ENCODE measurements around the gene TRAPPC2L. TPM values are rescaled to one million over a fixed set of nuclear protein-coding genes. Genes with fewer than 3 reads are reported as not detected.

The TRAPPC2L gene
- total RNA-seq, 1 donor = 57.2 TPM

DNA sequence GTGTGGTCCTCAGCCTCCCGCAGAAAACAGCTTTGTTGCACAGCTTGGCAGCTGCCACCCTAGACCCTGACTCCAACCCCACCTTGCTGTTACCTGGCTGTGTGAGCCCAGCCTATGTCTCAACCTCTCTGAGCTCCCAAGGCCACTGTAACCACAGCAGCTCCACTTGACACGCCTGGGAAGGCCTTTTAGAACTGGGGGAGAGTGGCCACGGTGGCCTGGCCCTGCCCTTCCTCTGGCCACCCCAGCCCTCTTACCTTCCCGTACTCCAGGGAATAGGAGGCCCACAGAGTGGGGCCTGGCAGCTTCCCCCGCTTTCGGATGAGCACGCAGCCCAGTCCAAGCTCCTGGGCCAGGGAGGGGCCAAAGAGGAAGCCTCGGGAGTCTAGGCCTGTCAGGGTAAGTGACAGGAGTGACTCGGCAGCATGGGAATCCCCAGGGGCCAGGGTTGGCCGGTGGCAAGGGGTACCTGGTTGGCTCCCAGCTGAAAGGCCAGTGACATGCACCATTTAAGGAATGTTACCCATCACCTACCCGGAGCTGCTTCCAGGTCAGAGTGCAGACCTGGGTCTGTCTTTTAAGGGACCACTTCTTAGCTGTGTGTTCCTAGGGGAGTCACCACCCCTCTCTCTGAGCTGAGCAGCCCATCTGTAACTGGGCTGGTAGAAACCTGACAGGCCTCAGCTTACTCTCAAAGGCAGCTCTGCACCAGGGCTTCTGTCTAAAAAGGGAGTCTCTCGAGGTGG lies 46.6 kb upstream of the TRAPPC2L start:
- no peak for DNase-seq (ENCODE audit: low read depth)
- peak overlapping the region; percentile 84 for H3K4me3 ChIP-seq (ENCODE audit: low read depth, low read length)
- TF ChIP-seq, protein P1, sequence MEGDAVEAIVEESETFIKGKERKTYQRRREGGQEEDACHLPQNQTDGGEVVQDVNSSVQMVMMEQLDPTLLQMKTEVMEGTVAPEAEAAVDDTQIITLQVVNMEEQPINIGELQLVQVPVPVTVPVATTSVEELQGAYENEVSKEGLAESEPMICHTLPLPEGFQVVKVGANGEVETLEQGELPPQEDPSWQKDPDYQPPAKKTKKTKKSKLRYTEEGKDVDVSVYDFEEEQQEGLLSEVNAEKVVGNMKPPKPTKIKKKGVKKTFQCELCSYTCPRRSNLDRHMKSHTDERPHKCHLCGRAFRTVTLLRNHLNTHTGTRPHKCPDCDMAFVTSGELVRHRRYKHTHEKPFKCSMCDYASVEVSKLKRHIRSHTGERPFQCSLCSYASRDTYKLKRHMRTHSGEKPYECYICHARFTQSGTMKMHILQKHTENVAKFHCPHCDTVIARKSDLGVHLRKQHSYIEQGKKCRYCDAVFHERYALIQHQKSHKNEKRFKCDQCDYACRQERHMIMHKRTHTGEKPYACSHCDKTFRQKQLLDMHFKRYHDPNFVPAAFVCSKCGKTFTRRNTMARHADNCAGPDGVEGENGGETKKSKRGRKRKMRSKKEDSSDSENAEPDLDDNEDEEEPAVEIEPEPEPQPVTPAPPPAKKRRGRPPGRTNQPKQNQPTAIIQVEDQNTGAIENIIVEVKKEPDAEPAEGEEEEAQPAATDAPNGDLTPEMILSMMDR (IDR thresholded peaks at IDR 0.05; ENCODE audit: insufficient read depth, low read length) = no peak

DNA sequence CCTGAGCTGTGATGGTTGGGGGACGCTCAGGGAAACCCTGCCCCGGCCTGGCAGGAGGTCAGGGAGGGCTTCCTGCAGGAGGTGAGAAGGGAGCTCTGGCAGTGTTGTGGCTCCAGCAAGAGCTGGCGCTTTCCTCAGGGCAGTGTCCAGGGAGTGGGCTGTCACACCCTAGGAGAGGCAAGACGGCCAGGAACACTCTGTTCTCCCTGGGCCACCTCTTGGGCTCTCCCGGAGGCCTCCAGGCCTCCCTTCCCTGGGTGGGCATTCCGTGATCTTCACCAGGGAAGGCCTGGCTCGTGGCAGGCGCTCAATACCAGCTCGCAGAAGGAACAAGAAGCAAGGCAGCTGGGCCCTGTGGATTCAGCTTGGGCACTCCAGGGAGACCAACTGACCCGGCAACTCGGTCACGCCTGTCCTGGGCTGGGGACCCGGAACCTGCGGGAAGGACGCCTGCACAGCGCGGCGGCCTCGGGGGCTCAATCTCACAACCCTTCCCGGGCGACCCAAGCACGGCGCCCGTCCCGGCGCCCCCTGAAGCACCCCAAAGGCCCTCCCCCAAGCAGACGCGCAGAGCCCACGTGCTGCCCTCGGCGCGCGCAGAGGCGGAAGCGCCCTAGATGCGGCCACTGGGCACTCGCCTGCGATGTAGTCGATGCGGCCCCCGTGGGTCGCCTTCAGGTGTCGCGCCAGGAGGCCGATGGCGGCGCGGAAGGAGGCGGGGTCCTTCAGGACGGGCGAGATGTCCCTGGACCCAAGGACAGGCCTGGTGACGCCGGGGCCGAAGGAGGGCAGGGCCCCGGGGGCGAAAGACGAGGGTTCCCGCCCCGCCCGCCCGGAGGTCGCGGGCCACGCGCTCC lies 45.8 kb upstream of the TRAPPC2L start:
- peak; percentile 75 for DNase-seq (ENCODE audit: low read depth)
- TF ChIP-seq, protein P1 (IDR thresholded peaks at IDR 0.05; ENCODE audit: insufficient read depth, low read length) = no peak
- H3K4me3 ChIP-seq (ENCODE audit: low read depth, low read length) = peak overlapping the region; percentile 84

DNA sequence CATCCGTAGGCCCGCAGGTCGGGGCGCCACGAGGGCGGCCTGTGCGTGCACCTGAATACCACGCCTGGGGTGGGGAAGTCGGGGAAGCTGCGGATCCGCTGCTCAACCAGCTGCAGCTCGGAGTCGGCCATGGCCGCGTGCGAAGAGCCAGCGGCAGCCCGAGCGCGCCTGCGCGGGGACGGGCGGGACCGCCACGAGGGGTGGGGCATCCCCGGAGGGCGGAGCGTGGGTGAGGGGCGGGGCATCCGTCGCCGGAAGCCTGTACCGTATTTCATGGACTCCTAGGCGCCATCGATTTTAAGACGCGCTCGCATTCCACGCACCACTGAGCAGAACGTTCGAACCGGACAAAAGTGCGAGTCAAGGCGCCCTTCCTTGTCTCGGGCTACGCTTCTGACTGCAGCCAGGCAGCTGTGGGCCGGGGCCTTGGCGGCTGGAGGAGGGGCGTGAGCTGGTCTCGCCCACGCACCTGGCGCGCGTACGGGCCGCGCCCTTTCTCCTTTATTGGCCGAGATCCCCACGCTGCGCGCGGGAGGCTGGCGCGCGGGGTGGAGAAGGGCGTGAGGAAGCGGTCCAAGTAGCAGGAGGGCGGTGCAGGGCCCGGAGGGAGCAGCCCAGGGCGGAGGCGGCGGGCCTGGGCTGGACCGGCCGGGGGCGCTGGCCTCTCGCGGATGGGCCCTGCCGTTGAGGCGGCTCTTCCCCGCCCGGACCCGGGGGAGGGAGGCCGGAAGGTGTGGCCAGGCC lies 45.0 kb upstream of the TRAPPC2L start, which contains the start of gene APRT:
TSS of gene APRT (minus strand) at position 160 of the 744 bp plus-strand sequence. CDS start at position 131, 29 bp downstream.
- TF ChIP-seq, protein P1 (IDR thresholded peaks at IDR 0.05; ENCODE audit: insufficient read depth, low read length) = peak; percentile 14
- DNase-seq (ENCODE audit: low read depth) = peak; percentile 96
- peak within 1 kb of the TSS; percentile 84 for H3K4me3 ChIP-seq (ENCODE audit: low read depth, low read length)

DNA sequence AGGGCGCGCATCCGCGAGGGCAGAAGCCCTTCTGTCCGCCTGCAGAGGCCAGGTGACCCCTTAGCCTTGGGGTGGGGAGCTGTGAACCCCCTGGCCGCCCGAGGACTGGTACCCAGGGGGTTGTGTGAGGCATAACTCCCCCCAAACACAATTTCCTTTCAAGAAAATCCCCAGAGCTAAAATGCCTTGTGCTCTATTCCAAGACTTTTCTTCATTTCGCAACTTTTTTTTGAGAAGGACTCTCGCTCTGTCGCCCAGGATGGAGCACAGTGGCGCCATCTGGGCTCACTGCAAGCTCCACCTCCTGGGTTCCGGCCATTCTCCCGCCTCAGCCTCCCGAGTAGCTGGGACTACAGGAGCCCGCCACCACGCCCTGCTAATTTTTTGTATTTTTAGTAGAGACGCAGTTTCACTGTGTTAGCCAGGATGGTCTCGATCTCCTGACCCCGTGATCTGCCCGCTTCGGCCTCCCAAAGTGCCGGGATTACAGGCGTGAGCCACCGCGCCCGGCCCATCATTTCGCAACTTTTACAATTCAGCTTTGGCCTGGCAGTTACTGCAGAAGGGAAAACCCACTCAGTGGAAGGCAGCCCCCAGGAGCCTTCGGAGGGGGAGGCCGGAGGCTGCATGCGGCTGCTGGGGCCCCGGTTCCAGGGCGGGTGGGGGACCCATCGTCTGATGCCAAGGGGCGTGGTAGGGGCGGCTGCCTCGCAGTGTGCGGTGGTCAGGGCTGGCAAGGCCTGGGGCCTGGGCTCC lies 44.2 kb upstream of the TRAPPC2L start:
- peak; percentile 58 for DNase-seq (ENCODE audit: low read depth)

DNA sequence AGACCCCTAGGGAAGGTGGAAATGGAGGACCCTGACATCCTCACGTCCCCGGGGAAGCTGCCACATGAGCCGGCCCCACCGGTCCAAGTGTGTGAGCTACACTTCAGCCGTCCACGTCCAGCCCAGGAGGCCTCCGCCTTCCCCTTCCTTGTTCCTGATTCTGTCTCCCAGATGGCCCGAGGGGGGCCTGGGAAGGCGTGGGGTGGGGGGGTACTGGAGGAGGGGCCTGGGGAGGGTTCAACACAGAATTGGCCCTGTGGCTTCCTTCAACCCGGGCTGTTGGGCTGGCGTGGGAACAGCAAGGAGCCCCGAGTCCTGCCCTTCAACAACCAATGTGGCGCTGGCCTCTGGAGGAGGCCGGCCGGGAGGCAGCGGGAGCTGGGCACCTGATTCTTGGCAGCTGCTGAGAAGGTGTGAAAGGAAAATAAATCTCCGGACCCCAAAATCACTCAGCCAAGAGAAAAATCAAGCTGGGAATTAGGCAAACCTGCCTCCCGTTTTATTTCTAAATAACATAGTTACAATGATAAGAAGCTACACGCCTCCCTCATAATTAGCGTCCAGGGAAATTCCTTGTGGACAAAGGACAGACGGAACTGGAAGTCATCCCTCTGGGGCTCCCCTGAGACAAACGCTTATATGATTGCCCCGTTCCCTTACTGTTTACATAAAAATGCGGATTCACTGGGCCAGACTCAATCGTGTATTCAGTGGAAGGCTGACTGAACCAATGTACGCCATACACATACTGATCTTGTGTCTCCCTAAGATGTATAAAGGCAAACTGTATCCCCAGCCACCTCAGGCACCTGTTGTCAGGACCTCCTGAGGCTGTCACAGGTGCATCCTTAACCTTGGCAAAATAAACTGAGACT lies 43.4 kb upstream of the TRAPPC2L start:
- TF ChIP-seq, protein P1 (IDR thresholded peaks at IDR 0.05; ENCODE audit: insufficient read depth, low read length) = no peak

More for the DNA sequence above, 44.2 kb upstream of the TRAPPC2L start:
- TF ChIP-seq, protein P1 (IDR thresholded peaks at IDR 0.05; ENCODE audit: insufficient read depth, low read length) = no peak
- H3K4me3 ChIP-seq (ENCODE audit: low read depth, low read length) = peak overlapping the region; percentile 84

More for the DNA sequence above, 43.4 kb upstream of the TRAPPC2L start:
- no peak for DNase-seq (ENCODE audit: low read depth)
- H3K4me3 ChIP-seq (ENCODE audit: low read depth, low read length) = no peak overlapping the region

Measured in fibroblast of the aortic adventitia (primary cell).